Loucy (cell line): Measurements from ENCODE around the gene DTNB.

Experiments used
- CTCF ChIP-seq: fragments of 200-600 bp; sonication (generic); conservative IDR thresholded peaks from 2 replicates; pipeline ENCODE4 v1.5.1; 2014; ENCODE audit warnings: mild to moderate bottlenecking, antibody characterized with exemption, low read length
- EZH2phosphoT487 ChIP-seq: fragments of 200-600 bp; IDR thresholded peaks from 2 replicates; pipeline ENCODE4 v1.6.1; 2018; ENCODE audit warnings: antibody characterized with exemption, mild to moderate bottlenecking, moderate library complexity, borderline replicate concordance

DNA sequence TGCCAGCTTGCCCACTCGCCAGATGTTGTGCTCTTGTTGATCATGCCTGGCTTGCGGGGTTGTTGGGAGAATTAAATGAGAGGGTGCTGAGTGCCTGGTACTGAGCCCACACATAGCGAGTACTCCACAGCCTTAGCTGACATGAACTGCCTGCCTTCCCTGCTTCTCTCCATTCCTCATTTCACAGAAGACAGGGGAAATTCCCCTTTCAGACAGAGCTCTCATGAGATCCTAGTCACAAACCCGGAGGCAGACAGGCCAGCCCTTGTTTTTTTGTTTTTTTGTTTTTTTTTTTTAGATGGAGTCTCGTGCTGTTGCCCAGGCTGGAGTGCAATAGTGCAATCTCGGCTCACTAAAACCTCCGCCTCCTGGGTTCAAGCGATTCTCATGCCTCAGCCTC, 314.5 kb downstream of the DTNB start:
- TF ChIP-seq CTCF (no peak), EZH2phosphoT487 (no peak)
